HEK293T (cell line): ENCODE results near the gene LOXL4.

ENCODE experiments used
- CTCF ChIA-PET: fragments of 350-600 bp; formaldehyde crosslinking; extraction: SDS; loops from one replicate; lab custom pipeline; 2021; ENCODE audit warnings: antibody characterized with exemption, inconsistent platforms; lab: Yijun Ruan, JAX
- POLR2A ChIA-PET: fragments of 350-600 bp; formaldehyde crosslinking; extraction: SDS; loops from one replicate; lab custom pipeline; 2020; ENCODE audit warnings: antibody characterized with exemption, inconsistent platforms; lab: Yijun Ruan, JAX
- DNase-seq: peaks from one replicate; pipeline ENCODE4 v3.0.0; 2012; ENCODE audit warnings: mixed read lengths; ENCODE audit errors: extremely low spot score
- ARNT ChIP-seq: fragments of 450-650 bp; IDR thresholded peaks from 2 replicates; pipeline ENCODE4 v1.6.1; 2017; ENCODE audit warnings: mild to moderate bottlenecking
- BHLHE40 ChIP-seq: fragments of 450-650 bp; IDR thresholded peaks from 2 replicates; pipeline ENCODE4 v1.6.1; 2016; ENCODE audit warnings: mild to moderate bottlenecking, moderate library complexity, borderline replicate concordance
- CTBP1 ChIP-seq: fragments of 450-650 bp; IDR thresholded peaks from 2 replicates; pipeline ENCODE4 v1.6.1; 2016; ENCODE audit warnings: borderline replicate concordance
- ELF4 ChIP-seq: fragments of 450-650 bp; IDR thresholded peaks from 2 replicates; pipeline ENCODE4 v1.6.1; 2017; ENCODE audit warnings: antibody characterized with exemption
- FOXA1 ChIP-seq: fragments of 450-650 bp; IDR thresholded peaks from 2 replicates; pipeline ENCODE4 v1.6.1; 2016; ENCODE audit warnings: mild to moderate bottlenecking
- FOXK2 ChIP-seq: fragments of 450-650 bp; IDR thresholded peaks from 2 replicates; pipeline ENCODE4 v1.6.1; 2016; ENCODE audit warnings: mild to moderate bottlenecking
- FOXM1 ChIP-seq: fragments of 450-650 bp; IDR thresholded peaks from 2 replicates; pipeline ENCODE4 v1.6.1; 2017; ENCODE audit warnings: mild to moderate bottlenecking, borderline replicate concordance
- HDGF ChIP-seq: fragments of 450-650 bp; IDR thresholded peaks from 2 replicates; pipeline ENCODE4 v1.6.1; 2017; ENCODE audit warnings: antibody characterized with exemption, borderline replicate concordance
- L3MBTL2 ChIP-seq: fragments of 450-650 bp; conservative IDR thresholded peaks from 2 replicates; pipeline ENCODE4 v1.6.1; 2016; ENCODE audit warnings: mild to moderate bottlenecking
- LEF1 ChIP-seq: fragments of 450-650 bp; IDR thresholded peaks from 2 replicates; pipeline ENCODE4 v1.6.1; 2017; ENCODE audit warnings: mild to moderate bottlenecking, borderline replicate concordance
- NFRKB ChIP-seq: fragments of 450-650 bp; IDR thresholded peaks from 2 replicates; pipeline ENCODE4 v1.6.1; 2016; ENCODE audit warnings: mild to moderate bottlenecking, moderate library complexity
- SP1 ChIP-seq: fragments of 450-650 bp; IDR thresholded peaks from 2 replicates; pipeline ENCODE4 v1.6.1; 2017
- SUZ12 ChIP-seq: fragments of 450-650 bp; IDR thresholded peaks from 2 replicates; pipeline ENCODE4 v1.6.1; 2016; ENCODE audit warnings: mild to moderate bottlenecking
- TARDBP ChIP-seq: fragments of 450-650 bp; IDR thresholded peaks from 2 replicates; pipeline ENCODE4 v1.6.1; 2016
- ZNF384 ChIP-seq: fragments of 450-650 bp; IDR thresholded peaks from 2 replicates; pipeline ENCODE4 v1.6.1; 2016
- TF ChIP-seq, protein P1 (sequence below): fragments of 450-650 bp; IDR thresholded peaks from 2 replicates; pipeline ENCODE4 v1.6.1; 2016

The LOXL4 gene

DNA sequence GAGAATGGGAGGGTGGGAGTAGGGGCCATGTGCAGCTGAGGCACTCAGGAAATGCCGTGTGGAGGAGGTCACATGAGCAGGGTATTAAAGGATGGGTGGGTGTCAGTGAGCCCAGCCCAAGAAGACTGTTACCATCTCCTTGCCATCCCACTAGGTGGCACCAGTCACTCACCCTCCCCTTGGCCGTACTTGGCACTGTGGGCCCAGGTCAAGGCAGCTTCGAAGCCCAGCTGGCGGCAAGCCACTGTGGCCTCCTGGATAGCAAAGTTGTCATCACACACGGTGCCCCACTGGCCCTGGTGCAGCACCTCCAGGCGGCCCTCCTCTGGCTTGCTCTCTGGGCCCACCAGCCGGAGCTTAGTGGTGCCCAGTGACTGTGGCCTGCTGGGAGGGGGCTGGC, 5.4 kb downstream of the LOXL4 start:
- CTCF ChIA-PET: interaction anchor here (2.3 kb wide), 1 partner anchor 47 kb away, joined by 18 read pairs; no protein-coding TSS in a partner anchor
- POLR2A ChIA-PET: no interaction called here
- DNase-seq: no peak
- TF ChIP-seq BHLHE40 (no peak), L3MBTL2 (no peak), SP1 (no peak), ARNT (no peak), FOXM1 (no peak), HDGF (no peak), CTBP1 (no peak), ELF4 (no peak), FOXK2 (no peak), TARDBP (no peak)
- TF ChIP-seq, protein P1, sequence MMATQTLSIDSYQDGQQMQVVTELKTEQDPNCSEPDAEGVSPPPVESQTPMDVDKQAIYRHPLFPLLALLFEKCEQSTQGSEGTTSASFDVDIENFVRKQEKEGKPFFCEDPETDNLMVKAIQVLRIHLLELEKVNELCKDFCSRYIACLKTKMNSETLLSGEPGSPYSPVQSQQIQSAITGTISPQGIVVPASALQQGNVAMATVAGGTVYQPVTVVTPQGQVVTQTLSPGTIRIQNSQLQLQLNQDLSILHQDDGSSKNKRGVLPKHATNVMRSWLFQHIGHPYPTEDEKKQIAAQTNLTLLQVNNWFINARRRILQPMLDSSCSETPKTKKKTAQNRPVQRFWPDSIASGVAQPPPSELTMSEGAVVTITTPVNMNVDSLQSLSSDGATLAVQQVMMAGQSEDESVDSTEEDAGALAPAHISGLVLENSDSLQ: no peak

GRCh38 chr10:98261436-98262277, 6.3 kb downstream of the LOXL4 start:
- CTCF ChIA-PET: interaction anchor here (2.3 kb wide), 1 partner anchor 48 kb away, joined by 18 read pairs; no protein-coding TSS in a partner anchor
- TF ChIP-seq HDGF: no peak
- TF ChIP-seq LEF1: no peak
- TF ChIP-seq SP1: no peak
- TF ChIP-seq ZNF384: no peak
- TF ChIP-seq ARNT: no peak
- no peak for TF ChIP-seq ELF4
- no peak for TF ChIP-seq L3MBTL2
- no peak for TF ChIP-seq FOXM1
- no peak for TF ChIP-seq FOXK2
- TF ChIP-seq SUZ12: no peak
- no peak for TF ChIP-seq BHLHE40
- TF ChIP-seq NFRKB: no peak
- TF ChIP-seq, protein P1: no peak
- no peak for TF ChIP-seq TARDBP
- TF ChIP-seq FOXA1: no peak
- POLR2A ChIA-PET: no interaction called here
- no peak for DNase-seq

DNA sequence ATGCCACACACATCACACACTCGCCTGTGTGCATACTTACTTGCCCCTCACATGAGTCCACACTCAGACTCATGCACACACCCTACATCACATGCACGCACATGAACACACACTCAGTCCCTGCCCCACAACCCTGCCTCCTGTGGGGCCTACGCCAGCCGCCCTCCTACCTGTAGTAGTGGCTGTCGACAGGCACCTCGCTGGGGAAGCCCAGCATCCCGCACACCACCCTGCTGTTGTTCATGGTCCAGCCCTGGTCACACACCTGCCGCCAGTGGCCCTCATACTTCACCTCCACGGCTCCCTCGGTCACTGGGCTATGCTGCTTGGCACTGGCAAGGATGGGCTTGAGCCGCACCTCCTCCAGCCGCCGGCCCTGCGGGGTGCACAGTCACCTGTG, 7.2 kb downstream of the LOXL4 start:
- TF ChIP-seq TARDBP: no peak
- no peak for TF ChIP-seq SUZ12
- TF ChIP-seq ARNT: no peak
- TF ChIP-seq FOXK2: no peak
- no peak for TF ChIP-seq FOXA1
- no peak for TF ChIP-seq HDGF
- TF ChIP-seq ZNF384: no peak
- no peak for TF ChIP-seq CTBP1
- no peak for TF ChIP-seq BHLHE40
- TF ChIP-seq NFRKB: no peak
- no peak for TF ChIP-seq LEF1
- no peak for TF ChIP-seq FOXM1
- no peak for TF ChIP-seq ELF4
- TF ChIP-seq SP1: no peak
- TF ChIP-seq, protein P1: no peak
- TF ChIP-seq L3MBTL2: no peak
- POLR2A ChIA-PET: no interaction called here
- CTCF ChIA-PET: interaction anchor here (2.3 kb wide), 1 partner anchor 49 kb away, joined by 18 read pairs; no protein-coding TSS in a partner anchor
- no peak for DNase-seq

DNA sequence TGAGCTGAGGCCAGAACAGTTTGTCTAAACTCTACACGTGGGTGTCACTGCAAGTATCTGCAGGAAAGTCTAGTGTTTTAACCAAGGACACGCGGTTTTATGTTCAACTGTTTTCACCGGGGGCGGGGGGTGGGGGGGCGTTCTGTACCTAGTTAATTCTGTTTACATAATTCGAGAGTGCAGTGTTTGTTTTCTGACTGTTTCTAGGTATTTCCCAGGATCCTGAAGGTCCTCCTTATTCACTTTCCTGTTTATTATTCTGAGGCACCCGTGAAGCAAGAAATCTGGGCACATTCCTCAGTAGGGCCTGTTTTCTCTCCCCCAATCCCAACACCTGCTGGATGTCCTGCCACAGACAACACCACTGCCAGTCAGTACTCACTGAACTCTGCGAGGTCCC, 7.6 kb downstream of the LOXL4 start:
- TF ChIP-seq NFRKB (no peak), ARNT (no peak), ZNF384 (no peak), LEF1 (no peak)
- ChIA-PET CTCF (no interaction called here), POLR2A (no interaction called here)
- no peak for DNase-seq

- ChIA-PET POLR2A (no interaction called here), CTCF (interaction anchor here (1.5 kb wide), 1 partner anchor 49 kb away, joined by 3 read pairs; no protein-coding TSS in a partner anchor)
- DNase-seq: no peak
Observed at GRCh38 chr10:98259606-98260315, 8.2 kb downstream of the LOXL4 start.

More at GRCh38 chr10:98259606-98260315, 8.2 kb downstream of the LOXL4 start:
- TF ChIP-seq LEF1 (no peak), L3MBTL2 (no peak), ZNF384 (no peak), SUZ12 (no peak), FOXM1 (no peak), ELF4 (no peak), FOXK2 (no peak), NFRKB (no peak), HDGF (no peak), CTBP1 (no peak), BHLHE40 (no peak), TARDBP (no peak), FOXA1 (no peak), SP1 (no peak), ARNT (no peak)
- TF ChIP-seq, protein P1: no peak
